Stimulated activated CD8-positive, alpha-beta memory T cell treated with anti-CD3 and anti-CD28 coated beads, Interleukin-12 subunit alpha, Interleukin-12 subunit beta, amount 100 ng/mL, for 24 hours (primary cell): ENCODE measurements around the gene FOLR2.
"Not testable (repeated sequence)": the region's sequence is repeated elsewhere in the genome, so short reads cannot be mapped to it uniquely, and the experiment has no call there.

ENCODE experiments used
- DNase-seq: peaks from one replicate; pipeline ENCODE4 v3.0.0-alpha.2; 2020; ENCODE audit errors: extremely low read depth

FOLR2 gene

DNA sequence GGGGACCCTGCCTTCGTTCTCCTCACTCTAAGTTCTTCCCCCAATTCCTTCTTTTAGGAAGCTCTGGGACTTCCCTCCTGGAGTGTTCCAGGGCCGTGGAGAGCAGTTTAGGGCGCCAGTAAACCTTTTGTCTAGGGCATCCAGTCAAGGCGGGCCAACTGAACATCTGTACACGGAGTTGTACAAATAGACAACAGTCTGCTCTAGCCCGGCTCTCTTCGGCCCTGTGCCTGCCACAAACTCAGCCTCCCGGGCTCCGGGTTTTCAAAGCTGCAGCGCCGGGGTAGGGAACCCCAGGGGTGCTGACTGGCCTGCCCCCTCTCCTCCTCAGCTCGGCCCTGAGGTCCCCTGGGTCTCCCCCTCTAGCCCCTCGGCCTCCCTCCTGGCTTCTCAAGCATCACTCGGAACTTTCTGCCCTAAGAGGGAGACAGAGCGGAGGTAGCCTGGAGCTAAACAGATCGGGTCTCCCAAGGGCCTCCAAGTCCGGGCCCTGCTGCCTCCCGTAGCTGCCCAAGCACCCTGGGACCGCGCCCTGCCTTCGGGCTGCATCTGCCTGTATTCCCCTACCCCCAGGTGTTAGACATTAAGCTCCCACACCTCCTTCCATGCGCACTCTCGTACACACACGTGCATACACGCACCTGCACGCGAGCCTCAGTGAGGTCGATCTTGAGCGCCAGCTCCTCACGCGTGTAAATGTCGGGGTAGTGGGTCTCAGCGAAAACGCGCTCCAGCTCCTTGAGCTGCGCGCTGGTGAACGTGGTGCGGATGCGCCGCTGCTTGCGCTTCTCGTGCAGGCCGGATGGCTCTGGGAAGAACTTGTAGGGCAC lies 24.1 kb downstream of the FOLR2 start:
- DNase-seq, result no peak

DNA sequence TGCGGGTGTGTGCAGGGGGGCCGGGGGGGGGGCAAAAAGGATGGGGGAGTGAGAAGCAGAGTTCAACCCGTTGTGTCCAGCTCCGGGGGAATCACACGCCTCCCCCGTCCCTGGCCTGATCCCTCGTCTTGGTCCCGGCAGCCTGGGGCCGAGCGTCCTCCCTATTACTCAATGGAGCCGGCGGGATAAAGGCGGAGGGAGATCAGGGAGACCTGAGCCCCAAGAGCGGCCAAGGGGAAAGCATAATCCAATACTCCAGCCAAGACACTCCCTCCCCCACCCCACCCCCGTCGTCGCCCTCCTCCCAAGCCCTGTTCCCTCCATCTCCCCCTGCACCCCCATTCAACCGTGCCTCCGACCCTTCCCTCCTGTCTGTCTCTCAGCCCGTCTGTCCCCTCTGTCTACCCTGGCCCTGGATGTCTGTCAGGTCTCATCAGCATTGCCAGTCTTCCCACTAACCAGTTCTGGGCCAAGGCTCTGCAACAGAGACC lies 24.7 kb downstream of the FOLR2 start:
- DNase-seq, result no peak

DNA sequence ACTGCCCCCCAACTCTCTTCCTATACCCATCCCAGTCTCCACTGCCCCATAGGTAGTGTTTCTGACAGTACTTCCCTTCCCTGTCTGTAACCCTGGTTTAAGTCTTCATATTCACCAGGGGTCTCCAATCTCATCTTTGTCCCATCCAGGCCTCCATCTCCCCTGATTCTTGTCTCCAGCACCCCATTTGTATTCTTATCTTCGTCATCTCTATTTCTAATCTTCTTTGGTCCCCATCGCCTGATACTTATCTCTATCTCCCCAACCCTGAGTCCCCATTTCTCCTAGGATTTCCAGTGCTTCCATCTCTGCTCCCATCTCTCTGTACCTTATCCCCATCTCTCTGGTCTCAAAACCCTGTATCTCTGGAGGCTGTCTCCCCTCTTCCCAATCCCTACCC lies 25.5 kb downstream of the FOLR2 start:
- DNase-seq, result no peak

DNA sequence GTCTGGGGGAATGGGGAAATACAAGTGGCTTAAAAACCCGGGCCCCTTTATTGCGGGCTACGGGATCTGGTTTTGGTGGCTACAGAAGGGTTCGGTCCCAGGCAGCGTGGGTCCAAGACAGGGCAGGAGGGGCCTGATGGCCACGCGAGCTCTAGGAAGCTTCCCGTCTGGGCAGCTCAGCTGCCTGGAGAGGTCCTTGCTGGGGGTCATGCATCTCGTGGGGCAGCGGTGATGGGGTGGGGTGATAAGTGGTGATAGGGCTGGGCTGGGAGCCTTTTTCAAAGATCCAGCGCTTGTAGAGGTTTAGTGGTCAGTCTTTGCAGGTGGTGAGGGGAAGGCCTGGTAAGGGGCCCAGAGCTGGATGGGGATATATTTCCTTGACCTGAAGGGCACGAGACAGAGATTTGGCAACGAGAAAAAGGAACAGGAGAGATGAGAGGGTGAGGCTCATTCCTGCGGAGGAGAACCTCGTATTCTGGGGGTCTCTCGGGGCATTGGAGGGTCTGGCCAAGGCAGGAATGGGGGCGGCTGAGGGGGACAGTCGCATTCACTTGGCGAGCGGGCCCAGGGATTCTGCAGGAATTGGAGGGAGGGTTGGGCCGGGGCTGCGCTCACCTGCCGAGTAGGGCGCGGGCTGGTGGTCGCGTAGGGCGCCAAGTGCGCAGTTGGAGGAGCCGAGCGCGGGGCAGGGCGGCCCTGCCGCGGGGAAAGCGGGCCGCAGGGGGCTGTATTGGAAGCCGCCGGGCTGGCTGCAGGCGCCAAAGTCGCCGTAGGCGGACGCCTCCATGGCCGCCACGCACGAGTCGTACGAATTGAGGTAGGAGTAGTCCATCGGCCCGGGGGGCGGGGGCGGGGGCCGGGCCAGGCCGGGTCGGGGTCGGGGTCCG lies 26.8 kb downstream of the FOLR2 start:
- no peak for DNase-seq

DNA sequence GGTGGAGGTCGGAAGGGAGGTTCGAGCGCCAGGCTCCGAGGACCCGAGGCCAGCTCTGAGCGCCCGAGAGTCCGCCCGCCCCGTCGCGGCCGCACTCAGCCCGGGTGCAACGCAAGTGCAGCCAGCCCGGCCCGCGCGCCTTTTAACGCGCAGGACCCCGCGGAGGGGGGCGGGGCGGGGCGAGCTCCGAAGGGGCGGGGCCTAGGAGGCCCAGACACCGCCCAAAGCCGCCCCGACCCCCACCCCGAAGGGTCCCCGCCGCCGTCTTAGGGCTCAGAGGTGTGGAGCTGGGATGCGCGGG lies 27.4 kb downstream of the FOLR2 start, which contains the start of gene PHOX2A:
PHOX2A (minus strand) TSS at position 117 of the 301 bp plus-strand sequence. CDS start 172 bp downstream, outside the sequence.
- DNase-seq, result no peak

DNA sequence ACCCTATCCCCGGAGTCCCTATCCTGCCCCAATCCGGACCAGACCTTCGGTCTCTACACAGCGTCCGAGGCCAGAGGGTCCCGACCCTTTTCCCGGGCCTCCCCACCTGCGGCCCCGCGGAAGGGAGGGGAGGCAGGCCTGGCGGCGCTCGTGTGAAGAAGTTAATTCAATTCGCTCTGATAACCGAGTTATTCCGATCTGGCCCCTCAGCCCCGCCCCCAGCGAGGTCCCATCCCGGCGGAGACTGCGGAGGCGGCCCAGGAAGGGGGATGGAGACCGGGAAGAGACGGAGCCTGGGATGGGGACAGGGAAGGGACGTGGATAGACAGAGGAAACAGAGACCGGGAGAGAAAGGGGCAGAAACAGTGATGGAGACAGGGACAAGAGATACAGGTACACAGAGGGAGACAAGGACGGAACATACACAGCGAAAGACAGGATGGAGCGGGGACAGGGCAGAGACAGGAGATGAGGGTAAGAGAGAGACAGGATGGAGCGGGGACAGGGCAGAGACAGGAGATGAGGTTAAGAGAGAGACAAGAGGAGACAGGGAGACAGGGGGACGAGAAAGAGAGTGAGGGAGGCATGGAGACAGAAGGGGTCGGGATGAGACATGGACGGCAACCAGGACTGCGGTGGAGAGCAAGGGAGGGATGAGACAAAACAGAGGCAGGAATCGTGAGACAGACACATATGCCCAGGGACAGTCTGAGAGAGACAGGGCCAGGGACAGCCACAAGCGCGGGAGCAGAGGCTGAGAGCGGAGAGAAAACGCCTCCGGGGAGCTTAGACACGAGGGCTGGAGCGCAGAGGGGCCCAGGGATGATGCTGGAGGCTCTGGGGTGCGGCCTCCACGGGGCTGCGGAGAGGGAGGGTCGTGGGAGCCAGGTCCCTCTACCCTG lies 28.0 kb downstream of the FOLR2 start:
- DNase-seq, result no peak

DNA sequence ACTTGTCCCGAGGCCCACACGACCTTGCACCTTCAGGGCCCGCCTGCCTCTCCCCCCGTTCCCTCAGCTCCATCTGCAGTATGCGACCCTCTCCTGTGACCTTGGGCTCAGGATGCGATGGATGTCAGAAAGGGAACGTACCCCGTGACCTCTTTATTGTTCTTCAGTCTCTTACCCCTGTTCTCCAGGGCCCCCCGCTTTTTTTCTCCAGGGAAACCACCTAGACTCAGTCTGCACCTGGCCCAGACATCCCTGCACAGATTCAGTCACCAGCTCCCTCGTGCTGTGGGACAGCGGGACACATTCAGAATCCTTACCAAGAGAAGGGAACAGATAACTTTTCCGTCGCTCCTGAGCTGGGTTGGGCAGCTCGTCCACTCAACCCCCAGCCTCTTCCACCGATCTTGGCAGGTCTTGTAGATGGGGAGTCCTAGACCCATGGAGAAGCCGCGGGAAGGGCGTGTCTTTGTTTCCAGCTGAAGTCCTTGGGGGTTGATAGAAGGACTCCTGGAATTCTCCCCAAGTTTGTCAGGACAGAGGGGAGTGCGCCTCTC lies 28.7 kb downstream of the FOLR2 start:
- DNase-seq, result no peak

DNA sequence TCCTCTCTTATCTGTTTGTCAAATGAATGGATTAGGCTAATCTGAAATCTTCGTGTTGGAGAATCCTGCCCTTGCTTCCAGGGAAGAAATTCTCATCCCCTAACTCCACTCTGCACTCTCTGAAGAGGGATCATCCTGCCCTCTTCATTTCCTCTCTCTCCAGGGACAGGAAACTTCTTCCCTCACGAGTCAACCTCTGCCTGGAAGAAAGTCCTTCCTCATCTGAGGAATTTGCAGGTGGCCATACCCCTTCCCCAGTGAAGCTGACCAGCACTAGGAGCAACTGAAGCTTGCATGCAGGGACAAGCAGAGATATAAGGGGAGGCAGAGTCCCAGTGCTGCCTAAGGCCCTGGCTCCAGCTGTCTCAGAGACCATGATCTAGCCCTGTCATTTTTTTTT lies 31.0 kb downstream of the FOLR2 start:
- DNase-seq, result no peak

DNA sequence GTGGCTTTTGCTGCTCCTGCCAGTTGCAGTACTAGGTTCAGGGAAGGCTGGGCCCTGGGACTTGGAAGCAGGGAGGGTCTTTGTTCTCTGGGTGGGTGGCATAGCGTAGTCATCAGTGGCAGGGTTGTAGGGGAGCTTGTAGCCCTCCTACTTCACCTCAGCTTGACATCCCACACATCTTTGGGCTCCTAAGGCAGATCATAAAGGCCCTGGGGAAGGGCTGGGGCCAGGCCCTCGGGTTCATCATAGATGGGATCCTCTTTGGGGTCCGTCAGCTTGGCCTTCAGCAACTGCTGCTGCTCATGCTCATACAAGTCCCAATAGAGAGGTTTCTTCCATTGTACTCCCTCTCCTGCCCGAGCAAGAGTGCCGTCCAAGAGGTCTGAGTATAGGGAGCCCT lies 33.4 kb downstream of the FOLR2 start:
- no peak for DNase-seq

DNA sequence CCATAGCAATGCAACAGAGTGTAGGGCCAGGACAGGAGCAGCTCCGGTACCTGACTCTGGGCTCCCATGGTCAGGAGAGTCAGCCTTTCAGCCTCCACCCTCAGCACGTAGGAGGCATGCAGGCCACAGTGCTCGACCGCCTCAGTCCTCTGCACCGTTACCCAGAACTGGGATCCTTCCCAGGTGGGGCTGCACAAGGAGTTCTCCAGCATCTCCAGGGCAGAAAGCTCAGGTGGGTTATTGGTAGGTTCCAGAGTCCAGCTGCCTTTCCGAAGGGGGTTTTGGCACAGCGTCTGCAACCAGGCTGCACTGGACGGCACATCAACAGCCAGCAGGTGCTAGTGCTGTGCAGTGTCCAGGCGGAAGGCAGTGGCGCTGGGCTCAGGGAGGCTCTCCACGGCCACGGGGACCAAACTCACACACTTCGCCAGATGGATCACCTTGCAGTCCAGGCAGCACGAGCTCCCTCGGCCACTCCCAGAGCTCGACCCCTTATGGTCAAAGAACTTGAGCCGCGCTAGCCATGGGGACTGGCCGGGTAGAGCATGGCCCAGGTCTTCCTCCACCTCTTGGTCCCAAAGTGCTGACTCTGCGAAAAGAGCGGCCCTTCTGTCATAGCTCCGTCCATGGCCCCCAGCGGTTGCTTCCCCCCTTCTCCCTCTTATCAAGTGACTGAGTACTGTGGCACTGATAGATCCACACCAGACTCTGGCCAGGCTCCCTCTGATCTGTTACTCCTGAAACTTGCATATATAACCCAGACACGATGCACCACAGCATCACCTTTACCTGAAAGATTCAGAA lies 34.3 kb downstream of the FOLR2 start:
- no peak for DNase-seq

DNA sequence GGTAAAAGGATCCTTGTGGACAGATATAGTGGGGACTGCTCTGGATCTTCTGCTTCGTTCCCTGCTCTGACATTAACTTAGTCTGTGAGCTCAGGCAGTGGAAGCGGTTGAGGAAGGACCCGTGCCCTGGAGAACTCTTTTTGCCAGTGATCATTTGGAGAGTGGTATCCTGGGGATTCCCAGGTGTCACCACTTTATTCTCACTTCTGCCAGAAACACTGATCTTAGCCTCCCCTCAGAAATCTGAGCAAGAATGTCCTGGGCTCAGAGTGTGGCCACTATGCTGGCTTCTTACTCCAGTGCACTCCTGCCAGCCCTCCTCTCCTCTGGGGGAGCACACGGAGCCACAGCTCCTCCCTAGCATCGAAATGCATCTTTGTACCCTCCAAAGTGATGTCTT lies 35.0 kb downstream of the FOLR2 start:
- DNase-seq, result no peak

DNA sequence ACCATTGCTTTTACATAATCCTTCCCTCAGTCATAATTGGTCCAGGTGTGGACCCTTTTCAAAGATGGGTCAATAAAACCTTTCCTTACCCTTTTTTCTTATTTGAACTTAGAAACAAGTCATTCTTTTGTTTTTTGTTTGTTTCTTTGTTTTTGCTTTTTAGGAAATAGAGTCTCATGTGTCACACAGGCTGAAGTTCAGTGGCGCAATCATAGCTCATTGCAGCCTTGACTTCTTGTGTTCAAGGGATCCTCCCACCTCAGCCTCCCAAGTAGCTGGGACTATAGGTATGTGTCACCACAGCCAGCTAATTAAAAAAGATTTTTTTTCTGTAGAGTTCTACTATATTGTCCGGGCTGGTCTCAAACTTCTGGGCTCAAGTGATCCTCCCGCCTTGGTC lies 36.8 kb downstream of the FOLR2 start:
- DNase-seq, result no peak

DNA sequence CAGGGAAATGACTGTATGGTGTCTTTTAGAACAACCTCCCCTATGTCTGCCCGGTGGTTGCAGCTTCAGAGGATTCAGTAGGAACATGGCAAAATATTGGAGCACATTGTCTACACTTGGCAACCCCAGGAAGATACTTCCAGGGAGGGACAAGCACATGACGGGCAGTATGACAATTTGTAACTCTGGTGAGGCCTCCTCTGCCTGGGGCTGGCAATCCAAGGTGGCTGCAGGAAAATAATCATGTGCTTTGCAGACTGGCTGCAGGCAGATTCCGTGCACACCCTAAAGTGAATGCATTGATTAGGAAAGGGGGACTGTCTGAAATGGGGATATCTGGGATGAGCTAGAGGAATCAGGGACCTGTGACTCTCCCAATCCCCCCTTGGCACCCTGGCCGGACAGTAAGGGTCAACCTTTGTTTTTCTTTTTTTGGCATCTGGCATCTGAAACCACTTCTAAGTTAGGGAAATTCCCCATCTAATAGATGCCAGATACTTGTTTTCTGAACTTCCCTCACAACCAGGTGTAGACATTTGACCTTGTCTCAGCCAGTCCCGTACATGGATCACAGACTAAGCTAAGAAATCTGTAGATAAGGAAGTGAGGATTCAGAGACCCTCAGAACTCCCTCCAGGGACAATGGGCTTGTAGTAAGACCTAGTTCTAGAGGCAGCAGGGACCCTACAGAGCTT lies 37.9 kb downstream of the FOLR2 start:
- DNase-seq, result no peak

DNA sequence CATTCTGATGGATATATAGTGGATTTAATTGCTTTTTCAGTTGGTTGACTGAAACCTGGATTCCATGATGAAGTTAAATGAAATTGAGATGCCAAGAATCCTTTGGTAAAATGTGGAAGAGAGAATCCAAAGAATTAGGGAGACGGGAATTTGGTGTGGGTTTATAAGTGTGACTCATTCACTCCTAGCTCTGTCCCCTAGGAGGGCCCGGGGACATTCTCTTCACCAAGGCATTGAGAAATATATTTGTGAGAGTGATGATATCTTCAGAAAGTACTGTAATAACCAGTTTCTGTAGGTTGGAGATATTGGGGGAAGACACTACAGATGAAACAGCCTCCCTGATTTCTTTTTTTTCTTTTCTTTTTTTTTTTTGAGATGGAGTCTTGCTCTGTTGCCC lies 41.0 kb downstream of the FOLR2 start:
- no peak for DNase-seq

DNA sequence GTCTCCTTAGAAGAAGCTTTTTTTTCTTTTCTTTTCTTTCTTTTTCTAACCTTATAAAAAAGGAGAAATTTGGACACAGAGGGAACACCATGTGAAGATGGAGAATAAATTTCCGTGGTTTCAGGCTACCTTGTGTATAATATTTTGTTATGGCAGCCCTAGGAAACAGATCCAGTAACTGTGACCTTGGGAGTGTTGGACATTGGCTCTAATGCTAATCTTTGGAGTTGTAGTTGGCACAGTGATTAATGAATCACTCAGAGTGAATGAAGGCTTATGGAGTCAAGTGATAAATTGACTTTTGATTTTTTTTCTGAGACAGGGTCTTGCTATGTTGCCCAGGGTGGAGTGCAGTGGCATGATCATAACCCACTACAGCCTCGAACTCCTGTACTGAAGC lies 42.9 kb downstream of the FOLR2 start:
- DNase-seq, result no peak

DNA sequence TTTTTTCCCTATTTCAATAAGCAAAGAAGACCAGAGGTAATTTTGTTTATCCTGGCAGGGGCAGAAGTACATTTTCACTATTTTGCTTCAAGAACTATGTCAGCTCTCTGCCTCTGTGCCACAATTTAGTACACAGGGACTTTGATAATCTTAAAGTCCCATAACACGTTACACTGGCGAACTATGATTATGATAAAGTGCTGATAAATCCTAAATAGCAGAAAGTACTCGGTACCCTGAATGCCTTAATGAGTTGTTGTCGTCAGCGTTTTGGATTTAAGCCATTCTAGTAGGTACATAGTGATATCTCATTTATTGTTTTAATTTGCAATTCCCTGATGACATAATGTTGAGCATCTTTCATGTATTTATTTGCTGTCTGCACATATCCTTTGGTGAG lies 44.0 kb downstream of the FOLR2 start:
- no peak for DNase-seq

DNA sequence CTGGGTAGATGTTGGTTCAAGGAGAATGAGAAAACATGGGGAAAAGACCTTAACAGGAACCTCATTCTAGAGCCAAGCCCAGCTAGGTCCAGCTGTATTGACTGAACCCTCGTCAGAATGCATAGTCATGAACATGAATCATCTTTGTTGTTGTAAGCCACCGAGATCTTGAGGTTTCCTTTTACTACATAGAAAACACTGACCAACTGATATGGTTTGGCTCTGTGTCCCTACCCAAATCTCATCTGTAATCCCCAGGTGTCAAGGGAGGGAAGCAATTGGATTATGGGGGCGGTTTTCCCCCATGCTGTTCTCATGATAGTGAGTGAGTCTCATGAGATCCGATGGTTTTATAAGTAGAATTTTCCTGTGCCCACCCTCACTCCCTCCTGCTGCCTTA lies 46.8 kb downstream of the FOLR2 start:
- DNase-seq, result no peak

DNA sequence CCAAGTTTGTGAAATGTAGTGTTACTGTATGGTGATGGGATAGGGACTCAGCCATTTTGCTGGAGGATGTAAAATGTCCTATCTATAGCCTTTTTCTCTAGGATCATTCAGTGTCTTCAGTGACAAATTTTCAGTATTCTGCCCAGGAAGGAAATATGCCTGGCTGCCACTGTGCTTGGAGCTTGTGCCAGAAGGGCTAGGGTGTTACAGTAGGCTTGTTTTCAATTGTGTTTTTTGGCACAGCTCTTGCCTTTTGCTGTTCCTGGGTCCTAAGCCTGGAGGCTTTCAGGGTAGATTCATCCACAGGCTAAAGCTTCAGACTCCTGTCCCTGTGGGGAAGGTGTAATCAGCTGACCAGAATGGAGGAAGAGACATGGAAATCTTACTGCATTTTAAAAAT lies 49.4 kb downstream of the FOLR2 start:
- DNase-seq, result no peak

DNA sequence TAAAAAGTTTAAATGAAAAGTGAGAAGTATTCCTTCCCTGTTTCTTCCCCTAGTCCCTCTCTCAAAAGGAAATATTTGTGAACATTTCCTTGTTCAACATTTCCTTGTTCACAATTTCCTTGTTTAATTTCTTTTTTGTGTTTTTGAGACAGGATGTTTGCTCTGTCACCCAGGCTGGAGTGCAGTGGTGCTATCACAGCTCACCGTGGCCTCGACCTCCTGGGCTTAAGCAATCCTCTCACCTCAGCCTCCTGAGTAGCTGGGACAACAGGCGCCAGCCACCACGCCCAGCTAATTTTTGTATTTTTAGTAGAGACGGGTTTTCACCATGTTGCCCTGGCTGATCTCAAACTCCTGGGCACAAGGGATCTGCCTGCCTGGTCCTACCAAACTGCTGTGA lies 50.4 kb downstream of the FOLR2 start:
- DNase-seq, result not testable (repeated sequence)

DNA sequence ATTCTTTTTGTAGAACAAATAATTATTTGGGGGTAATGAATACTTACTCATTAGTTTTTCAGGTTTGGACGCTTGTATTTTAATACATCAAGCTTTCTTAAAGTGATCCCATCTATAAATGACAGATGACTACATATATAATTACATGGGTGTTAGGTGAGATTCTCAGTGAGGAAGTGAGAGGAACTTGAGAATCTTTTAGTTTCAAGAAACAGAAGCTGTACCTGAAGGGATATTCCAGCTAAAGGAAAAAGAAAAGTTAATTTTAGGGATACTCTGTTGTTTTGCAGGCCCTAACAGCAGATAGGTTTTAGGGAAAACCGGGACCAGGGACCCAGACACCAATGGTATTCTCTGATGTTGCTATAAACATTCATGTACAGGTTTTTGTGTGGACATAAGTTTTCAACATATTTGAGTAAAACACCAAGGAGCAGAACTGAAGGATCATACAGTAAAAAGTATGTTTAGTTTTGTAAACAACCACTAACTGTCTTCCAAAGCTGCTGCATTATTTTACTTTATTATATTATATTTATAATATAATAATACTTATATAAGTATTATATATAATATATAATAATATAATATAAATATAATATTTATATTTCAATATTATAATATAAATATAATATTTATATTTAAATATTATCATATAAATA lies 51.5 kb downstream of the FOLR2 start:
- no peak for DNase-seq
